GM19468 (cell line): ENCODE results near the gene ENGASE.
"Not testable (repeated sequence)": the region's sequence is repeated elsewhere in the genome, so short reads cannot be mapped to it uniquely, and the experiment has no call there.

Experiments
- ATAC-seq: cut with Tn5 transposase; IDR thresholded peaks from one replicate; pipeline ENCODE4 v1.9.1; 2021; ENCODE audit warnings: mild to moderate bottlenecking, moderate library complexity, moderate number of reproducible peaks; ENCODE audit not compliant: unreplicated experiment; ENCODE audit errors: extremely low read depth

ENGASE gene

GRCh38 chr17:79049821-79050220, 24.8 kb upstream of the ENGASE start:
- ATAC-seq: no peak

GRCh38 chr17:79050551-79050950, 24.1 kb upstream of the ENGASE start:
- no peak for ATAC-seq

- no peak for ATAC-seq
These were observed 23.3 kb upstream of the ENGASE start for GRCh38 chr17:79051306-79051705.

- ATAC-seq: no peak
These were observed 22.5 kb upstream of the ENGASE start for GRCh38 chr17:79052131-79052530.

- ATAC-seq: no peak
These were observed 21.2 kb upstream of the ENGASE start for GRCh38 chr17:79053251-79053925.

GRCh38 chr17:79054200-79054960, 20.2 kb upstream of the ENGASE start:
- ATAC-seq: no peak

GRCh38 chr17:79055197-79055596, 19.4 kb upstream of the ENGASE start:
- ATAC-seq: no peak

- ATAC-seq: no peak
These were observed 16.8 kb upstream of the ENGASE start for GRCh38 chr17:79057737-79058385.

- no peak for ATAC-seq
These were observed 11.9 kb upstream of the ENGASE start for GRCh38 chr17:79062691-79063090.

- no peak for ATAC-seq
These were observed 10.6 kb upstream of the ENGASE start for GRCh38 chr17:79064026-79064425.

GRCh38 chr17:79065105-79065670, 9.4 kb upstream of the ENGASE start:
- no peak for ATAC-seq

GRCh38 chr17:79066963-79067362, 7.7 kb upstream of the ENGASE start:
- ATAC-seq: no peak

- ATAC-seq: no peak
These were observed 4.3 kb upstream of the ENGASE start for GRCh38 chr17:79070266-79070880.

GRCh38 chr17:79071161-79071740, 3.4 kb upstream of the ENGASE start:
- no peak for ATAC-seq

GRCh38 chr17:79072544-79072943, 2.1 kb upstream of the ENGASE start:
- no peak for ATAC-seq

GRCh38 chr17:79073016-79073705, 1.5 kb upstream of the ENGASE start:
- no peak for ATAC-seq

- ATAC-seq: no peak
These were observed 927 bp upstream of the ENGASE start for GRCh38 chr17:79073706-79074088.

- ATAC-seq: not testable (repeated sequence)
These were observed 439 bp upstream of the ENGASE start for GRCh38 chr17:79074121-79074648.

GRCh38 chr17:79075446-79075750, 774 bp downstream of the ENGASE start:
- no peak for ATAC-seq
